ENCODE measurements around the gene MTA1.

MTA1 gene

DNA sequence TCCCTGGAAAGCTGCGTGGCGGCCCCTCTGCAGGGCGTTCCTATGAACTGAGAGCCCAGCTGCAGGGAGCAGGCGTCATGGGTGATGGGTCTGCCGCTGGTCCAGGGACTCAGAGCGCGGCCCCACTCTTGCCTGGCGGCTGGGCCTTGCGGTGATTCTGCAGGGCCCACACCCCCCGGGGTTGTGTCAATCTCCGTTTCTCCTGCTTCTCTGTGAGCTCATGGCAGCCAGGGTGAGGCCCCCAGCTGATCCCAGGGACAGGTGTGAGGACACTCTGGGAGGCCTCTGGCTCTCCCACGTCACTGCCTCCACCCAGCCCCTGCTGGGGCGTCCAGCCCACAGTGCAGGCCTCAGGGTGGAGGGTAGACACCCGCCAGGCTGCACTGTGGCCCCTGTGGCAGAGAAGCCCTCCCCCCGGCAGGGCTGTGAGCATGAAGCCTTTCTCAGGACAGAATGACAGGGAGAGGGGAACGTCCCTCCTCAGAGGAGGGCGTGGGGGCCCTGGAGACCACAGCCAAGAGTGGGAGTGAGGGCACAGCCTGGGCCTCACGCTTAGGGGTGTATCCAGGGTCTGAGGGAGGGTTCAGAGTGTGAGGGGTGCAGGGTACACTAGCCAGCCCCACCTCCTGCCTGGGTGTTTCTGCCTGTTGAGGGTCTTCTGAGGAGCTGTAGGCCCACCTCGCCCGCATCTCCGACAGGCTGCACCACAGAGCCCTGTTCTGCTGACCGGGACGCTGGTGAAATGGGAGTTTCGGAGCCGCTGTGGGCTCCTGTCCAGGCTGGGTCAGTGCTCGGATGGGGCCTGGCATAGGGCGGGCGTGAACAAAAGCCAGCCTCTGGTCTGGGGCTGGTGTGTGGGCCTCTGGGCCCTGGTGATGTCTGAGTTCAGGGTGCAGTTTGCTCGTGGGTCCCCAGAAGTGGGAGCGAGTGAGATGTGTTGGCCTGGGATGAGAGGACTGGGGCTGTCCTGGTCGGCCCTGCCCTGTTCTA, 28.3 kb downstream of the MTA1 start:
- no peak for DNase-seq

DNA sequence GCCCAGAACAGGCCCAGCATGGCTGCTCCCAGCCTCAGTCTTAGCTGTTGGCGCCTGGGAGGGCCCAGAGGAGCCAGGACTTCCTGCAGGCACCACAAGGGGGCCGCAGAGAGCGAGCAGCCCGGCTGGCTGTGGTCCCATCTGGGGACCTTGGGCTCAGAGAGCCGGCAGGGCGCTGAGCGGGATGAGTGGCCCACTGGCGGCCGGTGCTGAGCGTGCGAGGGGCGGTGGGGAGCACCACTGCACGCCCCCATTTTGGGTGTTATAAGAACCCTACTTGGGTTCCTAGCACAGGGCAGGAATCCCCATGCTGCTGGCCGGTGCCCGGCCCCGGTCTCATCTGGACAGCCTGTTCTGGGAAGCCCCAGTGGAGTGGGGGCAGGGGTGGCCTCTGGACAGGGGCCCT, 29.1 kb downstream of the MTA1 start:
- DNase-seq: peak; percentile 97

DNA sequence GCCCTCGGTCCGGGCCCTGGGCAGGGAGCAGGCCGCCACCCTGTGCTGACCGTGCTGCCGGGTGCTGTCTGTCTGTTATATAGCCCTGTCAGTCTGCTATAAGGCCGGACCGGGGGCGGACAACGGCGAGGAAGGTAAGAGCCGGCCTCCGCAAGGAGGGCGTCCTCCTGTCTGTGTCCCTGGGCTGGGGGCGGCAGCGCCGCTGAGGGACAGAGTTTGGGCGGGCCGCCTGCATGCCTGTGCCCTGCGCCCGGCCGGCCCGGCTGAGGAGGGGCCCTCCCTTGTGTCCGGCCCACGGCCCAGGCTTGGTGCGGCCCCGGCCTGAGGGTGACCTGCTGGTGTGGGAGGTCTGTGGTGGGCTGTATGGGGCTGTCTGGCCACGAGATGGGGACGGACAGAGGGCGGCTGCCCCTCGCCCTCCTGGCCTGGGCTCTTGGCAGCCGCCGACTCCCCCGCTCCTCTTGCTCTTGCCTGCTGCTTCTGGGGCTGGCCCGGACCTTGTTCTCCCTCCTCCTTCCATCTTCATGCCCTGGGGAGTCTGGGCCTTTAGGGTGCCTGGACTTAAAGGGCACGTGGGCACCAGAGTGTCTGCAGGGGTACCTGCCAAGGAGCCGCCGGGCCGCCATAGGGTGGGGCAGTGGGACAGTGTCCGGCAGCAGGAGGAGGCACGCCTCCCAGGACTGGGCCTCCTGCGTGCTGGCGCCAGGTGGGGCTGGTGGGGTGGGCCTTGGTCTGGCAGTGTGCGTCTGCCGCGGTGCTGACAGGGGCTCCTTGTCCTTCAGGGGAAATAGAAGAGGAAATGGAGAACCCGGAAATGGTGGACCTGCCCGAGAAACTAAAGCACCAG, 29.9 kb downstream of the MTA1 start:
- no peak for DNase-seq

DNA sequence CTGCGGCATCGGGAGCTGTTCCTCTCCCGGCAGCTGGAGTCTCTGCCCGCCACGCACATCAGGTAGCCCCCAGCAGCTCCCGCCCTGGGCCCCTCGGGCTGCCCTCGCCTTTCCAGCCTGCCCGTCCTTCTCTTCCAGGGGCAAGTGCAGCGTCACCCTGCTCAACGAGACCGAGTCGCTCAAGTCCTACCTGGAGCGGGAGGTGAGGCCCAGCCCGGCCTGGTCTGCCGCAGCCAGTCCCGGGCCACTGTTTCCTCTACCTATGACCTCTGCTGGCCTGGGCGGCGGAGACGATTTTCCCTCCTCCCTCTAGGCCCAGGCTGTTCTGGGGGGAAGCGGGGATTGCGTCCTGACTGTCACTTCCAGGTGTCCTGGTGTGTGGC, 30.5 kb downstream of the MTA1 start:
- DNase-seq: no peak

DNA sequence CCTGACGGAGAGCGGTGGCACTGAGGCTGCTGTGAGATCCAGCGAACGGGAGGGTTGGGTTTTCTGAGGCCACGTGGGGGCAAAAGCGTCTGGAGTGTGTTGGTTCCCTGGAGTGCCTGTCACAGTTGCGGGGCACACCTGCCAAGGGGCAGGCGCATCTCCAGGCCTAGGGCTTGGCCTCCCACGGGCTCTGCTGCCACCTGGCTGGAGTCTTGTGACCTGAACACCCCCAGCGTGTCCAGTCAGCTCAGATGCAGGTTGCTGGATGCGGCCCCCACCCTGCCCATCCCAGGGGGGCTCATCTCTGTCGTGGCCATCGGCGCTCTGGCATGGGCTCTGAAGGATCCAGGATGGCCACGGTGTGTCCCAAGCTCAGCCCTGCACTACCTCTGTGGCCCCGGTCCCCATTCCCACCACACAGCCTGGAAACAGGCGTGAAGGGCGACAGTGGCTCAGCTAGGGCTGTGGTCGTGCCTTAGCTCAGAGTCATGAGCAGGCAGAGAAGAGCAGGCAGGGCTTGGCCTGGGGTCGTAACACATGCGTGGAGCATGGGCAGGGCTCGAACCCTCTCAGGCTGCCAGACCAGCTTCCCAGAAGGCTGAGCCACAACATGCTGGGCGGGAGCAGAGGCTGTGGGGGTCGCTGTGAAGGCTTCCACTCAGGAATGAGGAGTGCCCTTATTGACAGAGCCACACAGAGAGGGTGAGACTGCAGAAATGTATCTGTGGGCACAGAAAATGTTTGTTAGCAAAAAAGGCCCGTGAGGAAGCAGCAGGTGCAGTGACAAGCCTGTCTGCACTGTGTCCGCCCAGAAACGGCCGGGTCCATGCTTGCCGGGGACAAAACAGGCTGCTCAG, 31.5 kb downstream of the MTA1 start:
- no peak for DNase-seq

DNA sequence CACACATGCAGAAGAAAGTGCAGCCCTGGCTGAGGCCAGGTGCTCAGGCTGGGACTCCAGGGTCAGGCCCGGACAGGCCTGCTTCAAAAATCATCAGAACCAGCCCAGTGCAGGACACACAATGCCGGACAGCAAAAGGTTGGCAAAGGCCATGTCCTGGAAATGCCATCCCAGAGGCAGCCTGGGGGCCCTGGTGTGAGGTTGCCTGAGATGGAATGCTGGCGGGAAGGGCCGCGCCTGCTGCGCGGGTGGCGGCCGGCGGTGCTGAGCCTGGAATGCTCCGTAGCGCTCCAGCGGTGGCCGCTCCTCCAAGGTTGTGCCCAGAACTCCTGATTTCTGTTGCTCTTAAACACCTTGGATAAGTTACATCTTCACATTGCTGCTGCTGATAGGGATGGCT, 33.3 kb downstream of the MTA1 start:
- no peak for DNase-seq

DNA sequence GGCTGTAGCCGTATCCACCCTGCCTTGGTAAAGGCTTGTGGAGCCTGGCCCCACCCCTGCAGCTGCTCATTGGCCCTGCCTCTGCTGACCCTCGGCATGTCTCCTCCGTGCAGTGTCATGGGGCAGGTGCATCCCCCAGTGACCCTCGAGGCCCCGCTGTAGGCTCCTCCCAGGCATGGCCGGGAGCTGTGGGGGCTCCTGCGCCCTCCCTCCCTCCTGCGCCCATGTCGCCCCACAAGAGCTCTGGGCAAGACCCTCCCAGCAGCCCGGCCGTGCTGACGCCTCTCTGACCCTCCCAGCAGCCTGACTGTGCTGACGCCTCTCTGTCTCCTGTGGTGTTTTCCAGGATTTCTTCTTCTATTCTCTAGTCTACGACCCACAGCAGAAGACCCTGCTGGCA, 34.2 kb downstream of the MTA1 start:
- no peak for DNase-seq

DNA sequence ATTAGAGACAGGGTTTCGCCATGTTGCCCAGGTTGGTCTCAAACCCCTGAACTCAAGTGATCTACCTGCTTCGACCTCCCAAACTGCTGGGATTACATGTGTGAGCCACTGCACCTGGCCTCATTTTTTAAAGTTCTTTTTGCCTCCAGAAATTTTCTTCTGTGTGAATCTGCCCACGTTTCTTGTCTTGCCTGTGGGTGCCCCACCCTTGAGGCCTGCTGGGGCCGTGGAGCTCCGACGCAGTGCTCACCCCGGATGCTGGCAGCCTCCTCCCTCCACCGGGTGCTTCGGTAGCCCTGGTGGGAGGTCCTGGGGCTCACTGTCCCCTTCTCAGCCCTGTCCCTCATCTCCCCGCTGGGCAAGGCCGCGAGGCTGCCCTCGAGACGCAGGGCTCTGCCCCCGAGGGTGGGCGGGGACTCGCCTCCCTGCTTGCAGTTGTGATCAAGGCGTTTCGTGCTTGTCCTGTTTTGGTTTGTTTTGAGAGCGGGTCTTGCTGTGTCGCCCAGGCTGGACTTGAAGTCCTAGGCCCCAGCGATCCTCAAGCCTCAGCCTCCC, 35.5 kb downstream of the MTA1 start:
- DNase-seq: no peak

DNA sequence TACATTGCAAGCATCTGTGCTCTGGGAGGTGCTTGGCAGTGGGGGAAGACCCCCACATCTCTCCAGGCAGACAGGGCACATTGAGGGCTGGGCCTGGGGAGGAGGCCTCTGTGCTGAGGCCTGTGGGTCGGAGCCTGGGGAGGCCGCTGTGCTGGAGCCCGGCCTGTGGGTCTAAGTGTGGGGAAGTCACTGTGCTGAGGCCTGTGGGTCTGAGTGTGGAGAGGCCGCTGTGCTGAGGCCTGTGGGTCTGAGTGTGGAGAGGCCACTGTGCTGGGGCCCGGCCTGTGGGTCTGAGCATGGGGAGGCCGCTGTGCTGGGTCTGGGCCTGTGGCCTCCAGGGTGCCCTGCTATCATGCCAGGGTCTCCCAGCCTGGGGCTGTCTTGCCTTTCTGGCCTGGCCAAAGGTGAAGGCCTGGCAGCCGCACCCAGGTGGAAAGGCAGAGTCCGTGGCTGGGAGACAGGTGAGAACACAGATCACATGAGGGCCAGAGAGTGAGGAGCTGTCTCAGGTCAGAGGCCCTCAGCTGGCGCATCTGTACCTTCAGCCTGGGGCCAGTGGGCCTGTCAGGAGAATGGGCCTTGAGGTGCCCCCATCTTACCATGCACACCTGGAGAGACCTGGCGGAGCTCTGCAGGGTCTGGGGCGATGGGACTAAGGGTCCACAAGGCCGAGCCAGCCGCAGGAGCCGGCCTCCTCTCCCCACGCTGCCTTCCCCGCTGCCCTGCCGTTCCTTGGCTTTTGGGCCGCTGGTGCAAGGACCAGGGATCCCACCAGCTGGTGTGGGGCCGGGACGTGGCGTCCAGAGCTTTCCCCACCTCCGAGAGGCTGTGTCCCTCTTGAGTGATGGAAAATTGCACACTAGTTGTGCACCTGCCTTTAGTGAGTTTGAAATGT, 36.4 kb downstream of the MTA1 start:
- DNase-seq: no peak

DNA sequence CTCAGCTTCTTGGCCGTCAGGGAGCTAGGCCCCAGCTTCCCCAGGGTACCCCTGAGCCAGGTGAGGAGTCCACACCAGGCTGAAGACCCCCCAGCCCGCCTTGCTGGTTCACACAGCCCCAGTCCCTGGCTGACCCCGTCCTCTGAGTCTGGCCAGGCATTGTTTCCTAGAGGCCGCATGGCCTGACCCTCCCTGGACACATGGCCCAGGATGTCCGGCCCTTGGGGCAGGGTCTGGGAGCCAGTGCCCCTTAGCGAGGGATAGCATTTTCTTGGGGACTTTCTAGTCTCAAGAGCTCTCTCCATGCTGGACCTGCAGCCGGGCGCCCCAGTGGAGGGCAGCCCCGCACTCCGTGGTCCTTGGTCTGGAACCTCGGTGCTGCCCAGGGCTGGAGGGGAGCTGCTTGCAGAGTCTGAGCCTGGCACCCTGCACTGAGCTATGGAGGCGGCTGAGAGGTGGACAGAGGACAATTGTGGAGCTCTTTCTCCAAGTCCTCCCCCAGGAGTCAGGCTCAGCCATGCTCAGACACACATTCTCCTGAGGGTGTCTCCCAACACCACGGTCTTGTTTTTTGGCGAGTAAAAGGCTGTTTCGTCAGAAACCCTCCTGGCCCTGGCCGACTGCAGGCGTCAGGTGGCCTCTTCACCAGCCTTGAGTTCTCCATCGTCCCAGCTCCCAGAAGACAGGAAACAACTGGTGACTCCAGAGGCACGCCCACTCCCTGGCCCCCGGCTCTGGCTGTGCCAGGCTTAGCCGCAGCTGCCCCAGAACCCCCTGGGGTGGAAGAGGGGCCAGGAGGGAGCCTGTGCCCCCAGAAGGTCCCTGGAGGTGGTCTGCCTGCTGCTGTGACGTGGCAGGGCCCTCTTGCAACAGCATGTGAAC, 37.4 kb downstream of the MTA1 start:
- no peak for DNase-seq

DNA sequence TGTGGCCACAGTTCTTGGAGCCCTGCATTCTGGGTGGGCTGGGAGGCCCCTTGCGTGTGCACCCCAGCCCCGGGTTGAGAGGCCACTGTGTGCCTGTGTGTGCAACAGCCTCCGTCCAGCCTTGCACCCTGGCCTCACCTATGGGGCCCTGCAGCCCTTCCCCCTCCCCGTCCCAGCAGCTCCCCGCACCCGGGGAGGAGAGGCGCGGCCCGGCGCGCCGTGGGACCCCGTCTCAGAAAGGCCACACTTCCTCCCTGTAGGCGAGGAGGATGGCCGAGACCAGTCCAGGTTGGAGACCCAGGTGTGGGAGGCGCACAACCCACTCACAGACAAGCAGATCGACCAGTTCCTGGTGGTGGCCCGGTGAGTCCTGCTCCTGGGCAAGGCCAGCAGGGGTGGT, 38.4 kb downstream of the MTA1 start:
- no peak for DNase-seq

DNA sequence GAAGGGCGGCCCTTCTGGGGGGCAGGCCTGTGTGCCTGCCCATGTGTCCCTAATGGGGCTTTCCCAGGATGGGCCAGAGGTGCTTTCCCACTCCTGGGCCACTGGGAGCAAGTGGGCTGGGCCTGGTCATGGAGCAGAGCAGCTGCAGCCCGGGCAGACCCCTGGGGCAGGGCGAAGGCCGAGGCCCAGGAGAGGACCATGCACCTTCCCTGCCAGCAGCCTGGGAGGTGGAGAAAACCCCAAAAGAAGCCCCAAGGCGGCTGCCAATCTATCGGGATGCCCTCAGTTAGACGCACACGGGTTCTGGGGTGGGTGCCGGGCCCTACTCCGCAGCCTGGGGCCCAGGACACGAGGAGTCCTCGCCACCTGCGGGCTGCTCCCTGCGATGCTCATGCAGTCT, 38.9 kb downstream of the MTA1 start:
- DNase-seq: no peak

DNA sequence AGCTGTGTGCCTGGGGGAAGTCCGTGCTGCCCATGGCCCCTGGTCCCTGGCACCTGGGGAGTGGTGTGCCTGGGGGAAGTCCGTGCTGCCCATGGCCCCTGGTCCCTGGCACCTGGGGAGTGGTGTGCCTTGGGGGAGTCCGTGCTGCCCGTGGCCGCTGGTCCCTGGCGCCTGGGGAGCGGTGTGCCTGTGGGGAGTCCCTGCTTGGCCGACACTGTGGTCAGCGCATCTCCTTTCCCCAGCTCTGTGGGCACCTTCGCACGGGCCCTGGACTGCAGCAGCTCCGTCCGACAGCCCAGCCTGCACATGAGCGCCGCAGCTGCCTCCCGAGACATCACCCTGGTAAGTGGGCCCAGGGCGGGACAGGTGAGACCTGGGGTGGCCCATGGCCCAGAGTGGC, 40.5 kb downstream of the MTA1 start:
- no peak for DNase-seq

DNA sequence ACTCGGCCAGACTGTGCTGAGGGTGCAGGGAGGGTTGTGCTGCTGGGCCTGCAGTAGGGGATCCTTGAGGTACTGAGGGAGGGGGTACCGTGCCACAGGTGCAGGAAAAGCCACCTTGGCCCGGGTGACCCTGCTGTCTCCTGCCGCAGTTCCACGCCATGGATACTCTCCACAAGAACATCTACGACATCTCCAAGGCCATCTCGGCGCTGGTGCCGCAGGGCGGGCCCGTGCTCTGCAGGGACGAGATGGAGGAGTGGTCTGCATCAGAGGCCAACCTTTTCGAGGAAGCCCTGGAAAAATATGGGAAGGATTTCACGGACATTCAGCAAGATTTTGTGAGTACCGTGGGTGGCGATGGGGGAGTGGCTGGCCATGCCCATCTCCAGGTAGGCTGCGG, 41.0 kb downstream of the MTA1 start:
- DNase-seq: no peak

DNA sequence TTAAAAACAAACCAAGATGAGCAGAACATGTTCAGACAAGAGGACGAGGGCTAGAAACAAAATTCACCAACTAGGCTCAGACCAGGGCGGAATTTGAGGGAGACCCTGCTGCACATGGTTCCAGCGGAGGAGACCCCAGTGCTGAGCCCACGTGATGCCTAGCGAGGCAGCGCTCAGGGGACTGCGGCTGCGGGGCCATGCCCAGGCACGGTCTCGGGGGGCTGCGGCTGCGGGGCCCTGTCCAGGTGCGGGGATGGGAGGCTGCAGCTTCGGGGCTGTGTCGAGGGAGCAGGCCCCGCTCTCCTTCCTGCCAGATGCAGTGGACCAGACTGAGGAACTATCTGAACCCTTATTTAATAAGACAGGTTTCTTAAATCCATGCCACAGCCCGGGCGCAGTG, 42.3 kb downstream of the MTA1 start:
- DNase-seq: no peak

DNA sequence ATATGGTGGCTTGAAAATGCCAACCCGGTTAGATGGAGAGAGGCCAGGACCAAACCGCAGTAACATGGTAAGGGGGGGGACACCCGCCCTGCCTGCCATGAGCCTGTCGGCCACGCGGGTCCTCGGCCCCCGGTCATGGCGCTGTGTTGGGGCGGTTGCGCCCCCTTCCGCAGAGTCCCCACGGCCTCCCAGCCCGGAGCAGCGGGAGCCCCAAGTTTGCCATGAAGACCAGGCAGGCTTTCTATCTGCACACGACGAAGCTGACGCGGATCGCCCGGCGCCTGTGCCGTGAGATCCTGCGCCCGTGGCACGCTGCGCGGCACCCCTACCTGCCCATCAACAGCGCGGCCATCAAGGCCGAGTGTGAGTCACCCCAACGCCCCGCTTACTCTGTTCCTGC, 44.9 kb downstream of the MTA1 start:
- DNase-seq: no peak

DNA sequence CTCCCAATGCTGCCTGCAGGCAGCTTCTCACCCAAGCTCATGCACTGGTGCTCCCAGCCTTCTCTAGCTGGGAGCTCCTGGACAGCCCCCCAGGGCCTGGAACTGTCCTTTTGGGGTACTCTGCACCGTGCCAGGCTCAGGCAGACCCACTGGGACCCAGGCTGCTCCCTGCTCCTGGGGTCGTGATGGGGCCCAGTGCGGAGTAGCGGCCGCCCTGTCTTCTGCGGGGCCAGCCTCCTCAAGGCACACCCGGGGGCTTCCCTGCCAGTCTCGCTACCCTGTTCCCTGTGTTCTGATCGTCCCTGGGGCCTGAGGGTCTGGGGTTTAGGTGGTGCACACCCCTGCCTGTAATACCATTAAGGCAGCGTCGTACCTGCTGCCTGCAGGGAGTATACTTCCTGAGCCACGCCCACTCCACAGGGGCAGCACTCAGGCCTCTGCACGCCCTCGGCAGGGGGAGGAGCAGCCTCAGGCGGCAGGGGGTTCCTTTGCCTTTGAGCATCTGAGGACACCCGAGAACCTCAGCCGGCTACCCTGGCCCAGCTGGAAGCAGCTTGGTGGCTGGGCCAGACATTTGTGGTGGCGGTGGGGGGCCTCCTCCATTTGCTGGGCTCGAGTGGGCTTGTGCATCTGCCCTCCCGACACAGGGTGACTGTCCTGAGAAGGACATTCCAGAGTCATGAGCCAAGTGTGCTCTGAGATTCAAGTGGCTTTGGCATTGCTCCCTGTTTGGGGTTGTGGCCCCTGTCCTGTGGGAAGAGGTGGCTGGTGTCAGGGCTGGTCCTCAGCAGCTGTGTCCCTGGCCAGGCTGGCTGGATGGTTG, 45.8 kb downstream of the MTA1 start:
- DNase-seq: peak; percentile 93

DNA sequence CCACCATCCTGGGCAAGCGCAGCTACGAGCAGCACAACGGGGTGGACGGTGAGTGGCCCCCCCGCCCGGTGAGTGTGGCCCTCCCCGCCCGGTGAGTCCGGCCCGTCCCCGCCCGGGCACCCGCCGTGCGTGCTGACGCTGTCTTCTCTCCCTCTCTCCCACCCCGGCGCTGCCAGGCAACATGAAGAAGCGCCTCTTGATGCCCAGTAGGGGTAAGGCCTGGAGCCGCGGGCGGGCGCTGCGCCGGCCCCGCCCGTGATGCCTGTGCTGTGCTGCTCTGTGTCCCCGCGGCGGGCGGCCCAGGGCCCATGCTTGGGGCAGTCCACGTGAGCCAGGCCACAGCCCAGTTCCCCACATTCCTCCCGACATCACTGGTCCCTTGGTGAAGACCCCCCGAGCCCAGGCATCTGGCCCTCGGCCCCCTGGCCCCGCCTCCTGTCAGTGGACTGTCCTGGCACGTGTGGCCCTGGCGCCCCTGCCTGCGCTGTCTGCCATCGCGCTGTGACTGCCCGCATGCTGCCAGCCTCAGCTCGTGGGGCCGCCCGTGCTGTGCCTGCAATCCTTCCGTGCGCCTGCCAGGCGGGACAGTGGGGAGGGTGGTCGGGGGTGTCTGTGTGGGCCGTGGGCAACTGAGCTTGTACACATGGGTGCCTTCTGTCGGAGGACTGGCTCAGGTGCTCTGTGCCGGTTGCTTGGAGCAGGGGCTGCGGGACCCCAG, 47.1 kb downstream of the MTA1 start:
- DNase-seq: no peak

Measured in 8988T (cell line).